Measurements from ENCODE around the gene ACTN1. TPM values are rescaled to one million over a fixed set of nuclear protein-coding genes. Genes with fewer than 3 reads are reported as not detected.
A peak's percentile ranks its signal among the peaks of the same experiment; 100 is the strongest.

Gene ACTN1
- polyA plus RNA-seq, 1 experiment, result 641 TPM

GRCh38 chr14:68969278-68970033, 9.6 kb downstream of the ACTN1 start:
- no peak for DNase-seq (ENCODE audit: low read depth, low spot score)
- TF ChIP-seq, protein P1, sequence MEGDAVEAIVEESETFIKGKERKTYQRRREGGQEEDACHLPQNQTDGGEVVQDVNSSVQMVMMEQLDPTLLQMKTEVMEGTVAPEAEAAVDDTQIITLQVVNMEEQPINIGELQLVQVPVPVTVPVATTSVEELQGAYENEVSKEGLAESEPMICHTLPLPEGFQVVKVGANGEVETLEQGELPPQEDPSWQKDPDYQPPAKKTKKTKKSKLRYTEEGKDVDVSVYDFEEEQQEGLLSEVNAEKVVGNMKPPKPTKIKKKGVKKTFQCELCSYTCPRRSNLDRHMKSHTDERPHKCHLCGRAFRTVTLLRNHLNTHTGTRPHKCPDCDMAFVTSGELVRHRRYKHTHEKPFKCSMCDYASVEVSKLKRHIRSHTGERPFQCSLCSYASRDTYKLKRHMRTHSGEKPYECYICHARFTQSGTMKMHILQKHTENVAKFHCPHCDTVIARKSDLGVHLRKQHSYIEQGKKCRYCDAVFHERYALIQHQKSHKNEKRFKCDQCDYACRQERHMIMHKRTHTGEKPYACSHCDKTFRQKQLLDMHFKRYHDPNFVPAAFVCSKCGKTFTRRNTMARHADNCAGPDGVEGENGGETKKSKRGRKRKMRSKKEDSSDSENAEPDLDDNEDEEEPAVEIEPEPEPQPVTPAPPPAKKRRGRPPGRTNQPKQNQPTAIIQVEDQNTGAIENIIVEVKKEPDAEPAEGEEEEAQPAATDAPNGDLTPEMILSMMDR (IDR thresholded peaks at IDR 0.05; ENCODE audit: low read depth, low read length), result no peak
- Histone ChIP-seq H3K27ac (ENCODE audit: low read depth, low read length) (peak overlapping the region; percentile 68), H3K9me3 (ENCODE audit: control insufficient read depth, insufficient read depth, low read length) (no peaks in the 10 kb centered on the region; the same call in 1 of the 2 replicates), H3K4me3 (ENCODE audit: low read depth, low read length) (peak overlapping the region; percentile 25), H3K27me3 (ENCODE audit: control insufficient read depth, insufficient read depth, low read length) (no peaks in the 10 kb centered on the region)
- ChIA-PET CTCF (interaction anchor here (1.0 to 2.0 kb wide), 4 partner anchors 58 to 138 kb away, joined by 3 to 11 read pairs (median 4); no protein-coding TSS in a partner anchor), POLR2A (interaction anchor here (0.6 to 1.9 kb wide), 7 partner anchors 8 to 1525 kb away, joined by 3 to 8 read pairs (median 3); no protein-coding TSS in a partner anchor)

- Histone ChIP-seq H3K4me3 (ENCODE audit: low read depth, low read length) (no peak overlapping the region), H3K27me3 (ENCODE audit: control insufficient read depth, insufficient read depth, low read length) (no peaks in the 10 kb centered on the region), H3K9me3 (ENCODE audit: control insufficient read depth, insufficient read depth, low read length) (no peaks in the 10 kb centered on the region; the same call in 1 of the 2 replicates), H3K27ac (ENCODE audit: low read depth, low read length) (peak overlapping the region; percentile 2)
- CTCF ChIA-PET, result interaction anchor here (0.6 to 2.0 kb wide), 4 partner anchors 41 to 139 kb away, joined by 3 to 11 read pairs (median 4); no protein-coding TSS in a partner anchor
- no peak for DNase-seq (ENCODE audit: low read depth, low spot score)
- POLR2A ChIA-PET, result interaction anchor here (1.0 to 1.9 kb wide), 4 partner anchors 9 to 126 kb away, joined by 3 to 8 read pairs (median 3); no protein-coding TSS in a partner anchor
- TF ChIP-seq, protein P1 (IDR thresholded peaks at IDR 0.05; ENCODE audit: low read depth, low read length), result no peak
Observed at GRCh38 chr14:68968721-68969120, 10.4 kb downstream of the ACTN1 start.

- H3K9me3 ChIP-seq (ENCODE audit: control insufficient read depth, insufficient read depth, low read length), result no peaks in the 10 kb centered on the region; the same call in 1 of the 2 replicates
- H3K27ac ChIP-seq (ENCODE audit: low read depth, low read length), result no peak overlapping the region
- no peak for DNase-seq (ENCODE audit: low read depth, low spot score)
- ChIA-PET CTCF (no interaction called here), POLR2A (interaction anchor here (1.1 to 1.9 kb wide), 2 partner anchors 9 to 10 kb away, joined by 4 to 8 read pairs; no protein-coding TSS in a partner anchor)
- no peak overlapping the region for H3K4me3 ChIP-seq (ENCODE audit: low read depth, low read length)
- TF ChIP-seq, protein P1 (IDR thresholded peaks at IDR 0.05; ENCODE audit: low read depth, low read length), result no peak
- H3K27me3 ChIP-seq (ENCODE audit: control insufficient read depth, insufficient read depth, low read length), result no peaks in the 10 kb centered on the region
Observed at GRCh38 chr14:68968051-68968450, 11.1 kb downstream of the ACTN1 start.

DNA sequence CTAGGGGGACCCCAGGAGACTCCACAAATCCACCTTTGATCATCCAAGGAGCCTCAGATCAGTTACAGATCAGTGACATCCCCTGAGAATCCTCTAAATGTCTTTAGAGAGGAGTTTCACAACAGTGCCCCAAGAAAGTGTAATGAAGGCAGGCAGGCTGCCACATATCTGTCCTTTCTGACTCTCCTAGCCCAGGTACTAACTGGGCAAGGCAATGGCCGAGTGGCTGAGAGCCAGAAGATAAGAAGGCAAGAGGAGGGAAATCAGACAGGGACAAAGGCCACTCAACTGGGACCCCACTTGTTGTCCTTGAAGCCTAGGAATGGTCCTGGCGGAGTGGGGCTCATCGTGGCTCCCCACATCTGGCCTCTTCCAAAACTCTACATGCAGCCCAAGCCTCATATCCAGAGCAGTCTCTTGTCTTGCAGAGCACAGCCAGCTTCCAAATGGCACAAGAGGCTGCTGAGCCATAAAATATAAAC, 11.6 kb downstream of the ACTN1 start:
- H3K27ac ChIP-seq (ENCODE audit: low read depth, low read length), result peak overlapping the region; percentile 52
- no peaks in the 10 kb centered on the region for H3K27me3 ChIP-seq (ENCODE audit: control insufficient read depth, insufficient read depth, low read length)
- ChIA-PET CTCF (interaction anchor here (0.7 kb wide), 1 partner anchor 140 kb away, joined by 3 read pairs; no protein-coding TSS in a partner anchor), POLR2A (interaction anchor here (0.6 to 1.4 kb wide), 4 partner anchors 9 to 112 kb away, joined by 3 to 4 read pairs (median 4); no protein-coding TSS in a partner anchor)
- no peak overlapping the region for H3K4me3 ChIP-seq (ENCODE audit: low read depth, low read length)
- H3K9me3 ChIP-seq (ENCODE audit: control insufficient read depth, insufficient read depth, low read length), result no peaks in the 10 kb centered on the region; the same call in 1 of the 2 replicates
- TF ChIP-seq, protein P1 (IDR thresholded peaks at IDR 0.05; ENCODE audit: low read depth, low read length), result no peak
- DNase-seq (ENCODE audit: low read depth, low spot score), result no peak

Data from AG04450 (cell line).